ENCODE data around the gene NME7.
"Not testable (repeated sequence)": the region's sequence is repeated elsewhere in the genome, so short reads cannot be mapped to it uniquely, and the experiment has no call there.

NME7 gene, protein sequence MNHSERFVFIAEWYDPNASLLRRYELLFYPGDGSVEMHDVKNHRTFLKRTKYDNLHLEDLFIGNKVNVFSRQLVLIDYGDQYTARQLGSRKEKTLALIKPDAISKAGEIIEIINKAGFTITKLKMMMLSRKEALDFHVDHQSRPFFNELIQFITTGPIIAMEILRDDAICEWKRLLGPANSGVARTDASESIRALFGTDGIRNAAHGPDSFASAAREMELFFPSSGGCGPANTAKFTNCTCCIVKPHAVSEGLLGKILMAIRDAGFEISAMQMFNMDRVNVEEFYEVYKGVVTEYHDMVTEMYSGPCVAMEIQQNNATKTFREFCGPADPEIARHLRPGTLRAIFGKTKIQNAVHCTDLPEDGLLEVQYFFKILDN

DNA sequence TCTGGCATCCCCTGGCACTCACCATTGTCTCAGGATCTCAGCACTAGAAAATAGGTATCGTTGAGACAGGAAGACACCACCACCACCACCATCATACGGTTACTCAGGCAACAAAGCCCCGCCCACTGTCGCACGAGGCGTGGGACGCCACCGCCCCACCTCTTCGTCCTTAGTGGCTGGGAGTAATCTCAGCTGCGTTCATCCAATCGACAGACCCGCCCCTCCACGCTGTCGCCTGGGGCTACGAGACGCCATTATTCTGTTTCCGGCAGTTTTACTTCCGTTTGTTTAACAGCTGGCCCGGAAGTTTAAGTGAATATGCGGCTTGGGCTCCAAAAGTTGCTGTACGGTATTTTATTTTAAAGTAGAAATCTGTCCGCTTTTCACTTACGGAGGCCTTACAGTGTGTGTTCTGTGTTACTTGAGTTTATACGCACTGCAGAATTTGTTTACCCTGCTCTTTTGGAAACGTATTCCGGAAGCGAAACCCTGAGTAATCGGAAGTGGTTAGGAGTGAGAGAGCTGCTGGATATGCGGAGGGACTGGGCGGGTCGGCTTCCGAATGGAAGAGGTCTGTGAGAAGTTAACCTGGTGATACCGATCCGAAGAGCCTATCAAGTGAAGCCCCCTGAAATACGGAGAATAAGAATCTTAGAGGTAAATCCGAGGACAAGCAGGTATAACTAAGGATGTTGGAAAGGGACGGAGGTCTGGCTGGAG, at the start of gene NME7, which contains the start of gene BLZF1:
NME7 (minus strand) TSS at position 112 of the 720 bp plus-strand sequence; CDS start at position 25, 87 bp downstream.
BLZF1 (plus strand) TSS at position 510 of the 720 bp plus-strand sequence. CDS start 1,328 bp downstream, outside the sequence.
- DNase-seq (ENCODE audit: low read depth), result peak; percentile 92

DNA sequence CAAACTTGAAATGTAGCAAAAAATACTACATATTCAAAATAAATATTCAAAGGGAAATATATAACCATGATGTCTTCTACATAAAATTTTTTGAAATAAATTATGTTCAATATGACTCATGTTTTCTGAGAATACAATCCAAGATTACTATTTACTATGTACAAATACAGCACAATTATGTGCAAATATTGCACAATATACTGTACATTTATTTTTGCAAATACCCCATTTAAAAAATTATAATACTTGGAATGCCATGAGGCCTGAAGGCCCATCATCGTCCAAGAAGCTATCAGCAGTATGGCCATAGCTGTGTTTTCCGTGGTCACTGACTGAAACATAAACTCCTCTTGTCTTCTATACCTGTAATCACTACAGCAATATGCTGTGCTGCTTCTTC, 47.4 kb upstream of the NME7 start:
- DNase-seq (ENCODE audit: low read depth), result no peak

DNA sequence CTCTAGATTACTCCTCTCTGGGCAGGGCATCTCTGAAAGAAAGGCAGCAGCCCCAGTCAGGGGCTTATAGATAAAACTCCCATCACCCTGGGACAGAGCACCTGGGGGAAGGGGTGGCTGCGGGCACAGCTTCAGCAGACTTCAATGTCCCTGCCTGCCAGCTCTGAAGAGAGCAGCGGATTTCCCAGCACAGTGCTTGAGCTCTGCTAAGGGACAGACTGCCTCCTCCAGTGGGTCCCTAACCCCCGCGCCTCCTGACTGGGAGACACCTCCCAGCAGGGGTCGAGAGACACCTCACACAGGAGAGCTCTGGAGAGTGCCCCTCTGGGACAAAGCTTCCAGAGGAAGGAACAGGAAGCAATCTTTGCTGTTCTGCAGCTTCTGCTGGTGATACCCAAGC, 40.7 kb upstream of the NME7 start:
- DNase-seq (ENCODE audit: low read depth), result not testable (repeated sequence)

DNA sequence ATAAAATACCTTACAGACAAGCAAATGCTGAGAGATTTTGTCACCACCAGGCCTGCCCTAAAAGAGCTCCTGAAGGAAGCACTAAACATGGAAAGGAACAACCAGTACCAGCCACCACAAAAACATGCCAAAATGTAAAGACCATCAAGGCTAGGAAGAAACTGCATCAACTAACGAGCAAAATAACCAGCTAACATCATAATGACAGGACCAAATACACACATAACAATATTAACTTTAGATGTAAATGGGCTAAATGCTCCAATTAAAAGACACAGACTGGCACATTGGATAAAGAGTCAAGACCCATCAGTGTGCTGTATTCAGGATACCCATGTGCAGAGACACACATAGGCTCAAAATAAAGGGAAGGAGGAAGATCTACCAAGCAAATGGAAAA, 35.0 kb upstream of the NME7 start:
- DNase-seq (ENCODE audit: low read depth), result not testable (repeated sequence)

DNA sequence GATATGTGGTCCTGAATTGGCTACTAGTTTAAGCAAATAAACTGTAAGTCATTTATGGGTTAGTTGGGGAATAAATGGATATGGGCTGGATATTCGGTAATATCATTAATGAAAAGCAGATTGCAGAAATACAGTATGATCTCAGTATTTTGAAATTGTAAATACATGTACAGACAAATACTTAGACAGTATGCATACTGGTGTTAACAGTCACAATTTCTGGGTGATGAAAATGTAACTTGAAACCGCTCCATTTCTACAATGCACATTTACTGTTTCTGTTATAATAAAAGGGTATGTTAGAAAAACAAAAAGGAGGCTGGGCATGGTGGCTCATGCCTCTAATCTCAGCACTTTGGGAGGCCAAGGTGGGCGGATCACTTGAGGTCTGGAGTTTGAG, 28.4 kb upstream of the NME7 start:
- DNase-seq (ENCODE audit: low read depth), result no peak

DNA sequence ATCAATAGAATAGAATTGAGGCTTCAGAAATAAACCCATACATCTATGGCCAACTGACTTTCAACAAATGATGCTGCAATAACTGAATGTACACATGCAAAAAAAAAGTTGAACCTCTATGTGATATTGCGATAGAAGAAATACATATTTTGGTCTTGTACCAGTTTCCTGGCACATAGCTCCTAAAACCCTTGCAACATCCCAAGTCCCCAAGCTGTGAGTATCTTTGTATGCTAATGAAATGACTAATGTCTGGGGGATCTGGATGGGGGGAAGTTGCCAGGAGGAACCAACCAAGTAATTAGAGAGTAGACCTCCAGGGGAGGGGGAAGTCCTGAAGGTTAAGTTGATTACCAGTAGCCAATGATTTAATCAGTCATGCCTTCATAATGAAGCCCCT, 24.8 kb upstream of the NME7 start:
- DNase-seq (ENCODE audit: low read depth), result no peak

DNA sequence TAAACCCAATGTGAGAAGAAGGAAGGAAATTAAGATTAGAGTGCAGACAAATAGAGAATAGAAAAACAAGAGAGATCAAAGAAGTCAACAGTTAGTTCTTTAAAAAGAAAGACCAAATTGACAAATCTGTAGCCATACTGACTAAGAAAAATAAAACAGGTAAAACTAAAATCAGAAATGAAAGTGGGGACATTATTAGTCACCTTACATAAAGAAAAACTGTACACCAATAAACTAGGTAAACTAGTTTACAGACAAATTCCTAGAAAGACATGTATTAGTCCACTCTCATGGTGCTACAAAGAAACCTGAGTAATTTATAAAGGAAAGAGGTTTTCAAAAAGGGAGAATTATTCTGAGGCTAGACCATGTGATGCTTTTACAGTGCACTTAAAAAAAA, 22.7 kb upstream of the NME7 start:
- no peak for DNase-seq (ENCODE audit: low read depth)

DNA sequence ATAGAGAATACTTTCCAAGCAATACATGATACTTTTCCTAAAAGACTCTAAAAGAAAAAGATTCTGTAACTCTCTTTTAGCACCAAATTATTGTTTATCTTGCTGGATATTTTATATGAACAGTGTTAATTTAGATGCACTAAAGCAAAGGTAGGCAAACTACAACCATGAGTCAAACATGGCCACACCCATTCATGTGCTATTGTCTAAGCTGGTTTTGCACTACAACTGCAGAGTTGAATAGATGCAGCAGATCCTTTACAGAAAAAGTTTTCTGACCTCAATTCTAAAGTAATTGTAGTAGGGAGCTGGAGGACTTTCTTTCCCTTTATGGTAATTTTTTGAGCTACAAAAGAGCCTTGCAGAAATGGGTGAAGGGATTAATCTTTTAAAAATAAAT, 19.8 kb upstream of the NME7 start:
- DNase-seq (ENCODE audit: low read depth), result no peak

DNA sequence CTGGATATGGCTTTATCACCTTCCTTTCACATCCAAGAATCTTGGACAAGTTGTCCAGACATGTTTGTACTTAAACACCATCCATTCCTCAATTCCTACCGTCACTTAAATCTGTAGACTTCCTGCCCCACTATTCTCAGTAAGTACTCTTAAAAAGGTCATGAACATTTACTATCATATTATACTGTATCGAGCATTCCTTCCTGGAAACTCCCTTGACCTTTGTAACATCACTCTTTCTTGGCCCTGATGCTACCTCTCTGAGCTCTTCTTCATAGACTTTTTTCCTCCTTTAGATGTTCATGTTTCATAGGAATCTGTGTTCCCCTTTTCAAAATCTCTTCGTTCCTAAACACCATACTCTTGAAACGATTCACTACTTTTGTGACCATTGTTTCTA, 15.9 kb upstream of the NME7 start:
- DNase-seq (ENCODE audit: low read depth), result no peak

DNA sequence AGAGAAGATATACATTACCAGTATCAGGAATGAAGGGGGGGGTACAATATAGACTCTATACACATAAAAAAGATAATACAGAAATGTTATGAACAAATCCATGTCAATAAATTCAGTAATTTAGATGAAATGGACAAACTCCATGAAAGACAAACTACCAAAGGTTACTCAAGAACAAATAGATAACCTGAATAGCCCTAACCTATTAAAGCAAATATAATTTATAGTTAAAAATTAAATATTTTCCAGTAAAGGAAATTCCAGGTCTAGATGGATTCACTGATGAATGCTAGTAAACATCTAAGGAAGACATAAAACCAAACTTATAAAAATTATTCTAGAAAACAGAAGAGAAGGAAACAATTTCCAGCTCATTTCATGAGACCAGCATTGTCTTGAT, 13.6 kb upstream of the NME7 start:
- DNase-seq (ENCODE audit: low read depth), result no peak

DNA sequence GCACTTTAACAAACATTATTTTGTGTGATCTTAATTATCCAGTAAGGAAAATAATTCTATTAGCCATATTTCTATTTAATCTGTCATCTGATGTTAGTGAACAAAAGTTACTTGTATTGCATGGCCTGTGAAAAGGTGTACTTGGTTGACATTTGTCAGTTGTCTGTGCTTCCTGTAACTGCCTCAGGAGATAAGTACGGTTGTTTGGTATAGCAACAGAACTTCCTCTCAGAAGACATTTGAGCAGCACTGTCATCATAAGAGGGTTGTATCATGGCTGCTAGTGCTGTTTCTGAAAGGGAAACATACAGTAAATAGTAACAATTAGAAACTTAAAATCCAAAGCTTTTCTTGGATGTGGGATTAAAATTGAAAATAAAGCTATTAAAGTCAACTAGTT, 3.8 kb upstream of the NME7 start:
- DNase-seq (ENCODE audit: low read depth), result no peak

DNA sequence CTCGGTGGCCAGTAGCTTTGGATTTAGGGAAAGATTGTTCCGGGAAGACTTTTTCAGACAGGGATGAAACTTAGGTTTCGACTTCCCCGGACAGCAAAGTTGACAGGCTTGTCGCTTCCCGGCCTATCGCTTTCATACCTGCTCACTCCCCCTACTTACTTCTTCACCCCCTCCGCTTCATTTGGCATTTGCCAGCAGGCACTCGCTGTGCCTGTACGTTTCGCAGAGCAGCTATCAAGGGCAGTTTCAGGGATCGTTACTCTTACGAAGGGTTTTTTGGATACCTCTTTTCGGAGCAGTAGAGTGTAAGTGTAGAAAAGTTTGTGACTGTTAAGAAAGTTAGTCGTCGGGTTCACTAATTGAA, 791 bp upstream of the NME7 start:
- no peak for DNase-seq (ENCODE audit: low read depth)

DNA sequence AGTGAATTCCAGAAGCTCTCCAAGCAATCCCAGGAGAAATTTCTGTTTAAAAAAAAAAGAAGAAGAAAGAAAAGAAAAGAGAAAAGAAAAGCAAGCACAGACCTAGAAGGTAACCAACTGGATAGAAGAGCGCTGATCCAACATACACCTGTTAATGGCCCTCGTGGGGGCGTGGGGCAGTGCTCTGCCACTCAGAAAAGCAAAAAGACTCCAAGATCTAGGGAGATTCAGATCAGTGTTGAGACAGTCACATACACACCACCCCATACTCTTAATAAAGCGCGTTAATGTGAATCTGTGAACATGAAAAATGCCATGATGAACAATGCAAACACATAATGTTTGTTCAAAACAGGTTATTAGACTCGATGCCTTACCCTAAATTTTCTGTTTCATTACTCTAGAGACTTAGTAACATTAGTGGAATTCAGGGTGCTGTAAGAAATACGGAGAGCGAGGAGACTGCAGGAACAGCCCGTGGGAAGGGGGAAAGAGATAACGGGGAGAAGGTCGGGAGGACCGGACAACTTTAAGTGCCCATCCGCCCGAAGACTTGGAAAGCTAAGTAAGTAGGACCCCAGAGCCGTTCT, 406 bp downstream of the NME7 start:
- no peak for DNase-seq (ENCODE audit: low read depth)

DNA sequence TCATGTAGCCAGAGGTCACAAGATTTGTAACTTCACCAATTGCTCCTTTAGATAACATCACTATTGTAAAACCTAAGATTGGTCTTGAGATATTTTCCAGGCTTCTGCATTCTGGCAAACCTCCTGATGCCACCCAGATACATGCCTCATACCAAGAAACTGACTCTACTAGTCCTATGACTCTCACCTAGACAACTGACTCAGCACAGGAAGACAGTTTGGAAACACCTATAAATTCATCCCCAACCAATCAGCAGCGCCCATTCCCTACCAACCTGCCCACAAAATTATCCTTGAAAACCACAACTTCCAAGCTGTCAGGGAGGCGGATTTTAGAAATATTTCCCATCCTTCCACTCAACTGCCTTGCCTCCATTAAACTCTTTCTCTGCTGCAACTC, 2.6 kb downstream of the NME7 start:
- DNase-seq (ENCODE audit: low read depth), result no peak

DNA sequence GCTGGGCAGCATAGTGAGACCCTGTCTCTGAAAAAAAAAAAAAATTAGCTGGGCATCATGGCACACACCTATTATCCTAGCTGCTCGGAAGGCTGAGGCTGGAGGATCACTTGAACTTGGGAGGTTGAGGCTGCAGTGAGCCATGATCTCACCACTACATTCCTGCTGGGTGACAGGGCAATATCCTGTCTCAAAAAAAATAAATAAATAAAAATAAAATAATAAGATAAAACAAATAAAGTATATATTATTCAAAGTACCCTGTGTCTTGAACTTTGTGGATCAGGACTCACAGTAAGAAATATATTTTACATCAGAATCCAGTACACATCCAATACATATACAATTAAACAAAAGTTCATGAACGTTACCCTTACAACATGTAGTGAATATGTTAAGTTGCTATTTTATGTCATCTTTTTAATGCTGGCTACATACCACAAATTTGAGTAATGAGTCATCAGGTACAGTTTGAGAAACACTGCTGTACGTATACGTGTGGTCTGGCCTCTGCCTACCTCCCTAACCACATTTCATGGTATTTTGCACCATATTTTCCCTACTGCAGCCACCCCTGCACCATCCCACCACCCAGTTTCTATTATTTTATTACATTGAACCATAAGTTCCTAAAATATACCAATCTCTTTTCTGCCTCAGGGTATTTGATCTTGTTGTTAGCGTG, 4.4 kb downstream of the NME7 start:
- DNase-seq (ENCODE audit: low read depth), result peak; percentile 77

DNA sequence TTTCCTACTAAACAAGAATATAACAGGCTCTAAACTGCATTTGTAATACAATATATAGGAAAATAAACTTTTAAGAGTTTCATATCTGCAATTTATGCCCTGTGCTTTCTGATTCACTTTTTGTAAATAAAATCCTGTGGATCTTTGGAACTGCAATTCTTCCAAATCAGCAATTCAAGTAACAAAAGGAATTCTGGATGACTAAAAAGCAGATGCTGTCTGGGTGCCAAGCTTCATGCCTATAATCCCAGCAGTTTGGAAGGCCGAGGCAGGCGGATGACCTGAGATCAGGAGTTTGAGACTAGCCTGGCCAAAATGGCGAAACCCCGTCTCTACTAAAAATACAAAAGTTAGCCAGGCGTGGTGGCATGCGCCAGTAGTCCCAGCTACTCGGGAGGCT, 6.3 kb downstream of the NME7 start:
- no peak for DNase-seq (ENCODE audit: low read depth)

DNA sequence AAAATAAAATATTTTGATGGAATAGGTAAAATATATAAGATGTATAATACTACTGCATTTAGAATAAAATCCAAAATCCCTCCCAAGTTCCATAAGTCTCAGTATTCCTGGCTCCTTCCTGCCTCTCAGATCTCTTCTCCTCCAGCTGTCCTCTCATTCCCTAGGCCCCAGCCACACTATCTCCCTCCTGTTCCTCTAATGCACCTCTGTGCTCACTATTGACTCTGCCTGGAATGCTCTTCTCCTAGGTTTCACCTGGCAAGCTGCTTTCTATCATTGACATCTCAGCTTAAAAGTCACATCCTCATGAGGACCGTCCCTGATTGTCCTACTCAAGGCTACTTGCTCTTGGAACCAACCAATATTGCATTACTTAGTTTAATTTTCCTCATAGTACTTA, 7.2 kb downstream of the NME7 start:
- no peak for DNase-seq (ENCODE audit: low read depth)

DNA sequence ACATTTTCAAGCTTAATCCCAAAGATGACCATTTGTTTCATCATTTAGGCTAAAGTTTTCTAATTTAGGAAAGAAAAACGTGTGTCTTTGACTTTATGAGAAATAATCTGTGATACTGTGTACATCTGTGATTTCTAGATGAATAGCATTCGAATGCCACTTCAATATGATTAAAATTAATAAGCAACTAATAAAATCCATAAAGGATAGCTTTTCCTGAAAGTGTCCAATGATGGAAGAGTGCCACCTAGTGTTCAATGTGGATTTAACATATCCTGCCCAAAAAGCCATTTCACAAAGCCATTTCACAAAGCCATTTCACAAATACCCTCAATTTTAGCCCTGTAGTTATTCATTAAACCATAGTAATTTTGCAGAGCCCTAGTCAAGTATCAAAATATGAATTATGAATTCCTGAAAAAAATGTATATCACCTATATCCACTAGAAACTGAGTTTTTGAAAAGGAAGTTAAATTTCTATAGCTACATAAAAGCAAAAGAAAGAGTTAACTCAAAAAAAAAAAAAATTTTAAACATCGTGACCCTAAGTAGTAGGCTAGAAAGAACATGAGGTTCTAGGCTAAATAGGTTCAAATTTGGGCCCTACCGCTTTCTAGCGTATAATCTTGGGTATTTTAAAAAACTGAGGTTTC, 19.1 kb downstream of the NME7 start:
- DNase-seq (ENCODE audit: low read depth), result no peak

DNA sequence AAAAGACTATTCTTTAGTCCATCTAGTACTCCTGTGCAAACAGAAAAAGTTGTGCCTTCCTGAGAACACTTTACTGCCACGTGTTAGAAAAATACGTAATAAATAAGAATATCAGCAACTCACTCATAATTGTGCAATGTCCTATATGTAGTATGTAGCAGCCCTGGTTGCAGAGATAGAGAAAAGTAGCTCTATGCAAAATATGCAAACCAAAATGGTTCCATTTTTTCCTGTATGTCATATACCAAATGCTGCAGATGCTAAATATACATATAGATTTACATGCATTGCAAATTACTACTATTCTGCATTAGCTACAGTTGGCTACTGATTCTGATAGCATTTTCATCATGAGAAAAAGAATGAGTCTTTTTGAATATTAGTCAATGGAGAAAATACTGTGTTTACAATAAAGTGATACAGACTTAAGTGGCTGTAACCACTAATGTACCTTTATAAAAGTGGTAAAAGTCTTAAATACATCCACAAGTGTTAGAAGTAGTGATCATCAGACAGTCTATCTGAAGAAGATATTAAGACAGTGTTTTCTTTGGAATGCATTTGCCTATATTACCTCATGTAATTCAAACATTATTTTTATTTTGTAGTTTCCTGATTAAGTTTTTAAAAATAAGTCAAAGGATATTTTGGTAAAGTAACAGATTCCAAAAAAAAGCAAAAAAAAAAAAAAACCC, 19.8 kb downstream of the NME7 start:
- no peak for DNase-seq (ENCODE audit: low read depth)

DNA sequence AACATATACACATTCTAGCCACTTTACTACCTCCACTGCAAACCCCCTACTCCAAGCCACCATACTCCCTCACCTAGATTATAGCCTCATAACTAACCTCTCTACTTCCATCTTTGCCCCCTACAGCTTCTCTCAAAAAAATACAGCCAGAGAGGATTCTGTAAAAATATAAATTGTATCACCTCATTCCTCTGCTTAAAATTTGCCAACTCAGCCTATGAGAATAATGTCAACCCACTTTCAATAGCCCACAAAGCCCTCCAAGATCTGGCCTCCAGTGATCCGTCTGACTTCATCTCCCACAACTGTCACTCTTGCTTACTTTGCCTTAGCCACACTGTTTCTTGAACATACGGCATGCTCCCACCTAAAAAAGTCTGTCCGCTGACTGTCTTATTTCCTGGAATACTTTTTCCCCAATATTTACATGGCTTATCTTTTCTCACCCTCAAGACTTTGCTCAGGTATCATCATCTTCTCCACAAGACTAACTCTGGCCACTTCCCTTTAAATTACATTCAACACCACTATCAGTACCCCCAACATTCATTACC, 21.5 kb downstream of the NME7 start:
- DNase-seq (ENCODE audit: low read depth), result no peak

DNA sequence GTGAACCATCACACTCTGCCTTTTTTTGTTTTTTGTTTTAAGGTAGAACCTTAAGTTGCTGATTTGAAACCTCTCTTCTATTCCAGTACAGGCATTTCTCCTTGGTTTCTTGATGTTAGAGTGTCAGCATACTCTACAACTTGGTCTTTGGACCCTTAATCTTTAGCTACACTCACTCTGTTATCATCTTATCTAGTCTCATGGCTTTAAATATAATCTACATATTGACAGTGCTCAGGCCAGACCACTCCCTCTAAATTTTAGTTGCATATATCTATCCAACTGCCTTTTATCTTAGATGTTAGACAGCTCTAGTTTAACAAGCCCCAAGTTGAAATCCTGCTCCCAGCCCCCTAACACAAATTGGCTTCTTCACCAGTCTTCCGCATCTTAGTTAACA, 22.1 kb downstream of the NME7 start:
- no peak for DNase-seq (ENCODE audit: low read depth)

All from HS-27A (cell line).